Right lobe of liver (tissue), 6 donors: ENCODE measurements around the gene NLGN1. TPM values are rescaled to one million over a fixed set of nuclear protein-coding genes. Genes with fewer than 3 reads are reported as not detected.

ENCODE experiments used
- ATAC-seq, 4 donors: fragments of 200-7000 bp; cut with Tn5 transposase; one replicate each; pipeline ENCODE4 v1.9.1; 2020; ENCODE audit warnings: mild to moderate bottlenecking in 4 of 4, moderate library complexity in 4 of 4
- DNase-seq, 3 donors: peaks; one replicate each; pipeline ENCODE4 v3.0.0-alpha.2; 2020
- H3K27ac ChIP-seq, 3 donors: fragments of 200-600 bp; one replicate each; pipeline ENCODE4 v1.8.0; 2022
- H3K27me3 ChIP-seq, 2 donors: fragments of 200-600 bp; one replicate each; pipeline ENCODE4 v1.8.0; 2022
- H3K36me3 ChIP-seq, 4 donors: fragments of 200-600 bp; sonication (generic) in 1 of 4; one replicate each; pipeline versions ENCODE4 v1.5.1 to v1.8.0; 2017 to 2022; ENCODE audit warnings: control low read depth in 1 of 4
- H3K4me1 ChIP-seq, 4 donors: fragments of 200-600 bp; sonication (generic) in 1 of 4; one replicate each; pipeline versions ENCODE4 v1.5.1 to v1.8.0; 2017 to 2022; ENCODE audit warnings: control low read depth in 1 of 4
- H3K4me3 ChIP-seq, 3 donors: fragments of 200-600 bp; one replicate each; pipeline ENCODE4 v1.8.0; 2022
- H3K9me3 ChIP-seq, 4 donors: fragments of 200-600 bp; sonication (generic) in 1 of 4; one replicate each; pipeline versions ENCODE4 v1.5.1 to v1.8.0; 2017 to 2022; ENCODE audit warnings: control low read depth in 1 of 4
- POLR2A ChIP-seq: fragments of 450-650 bp; IDR thresholded peaks from one replicate; pipeline ENCODE4 v1.6.1; 2017; ENCODE audit warnings: antibody characterized with exemption, mild to moderate bottlenecking
- WGBS: methylation state at CpG from one replicate; pipeline ENCODE4 v1.1.6; 2018; ENCODE audit warnings: low coverage, low lambda C conversion rate; ENCODE audit not compliant: insufficient coverage; ENCODE audit errors: missing lambda C conversion rate; 5-methylcytosine and 5-hydroxymethylcytosine counted together
- intact Hi-C, 2 donors: fragments of 100-400 bp; cut with DNase I; formaldehyde crosslinking; loops; one replicate each; pipeline versions ENCODE4 v1.11.2 to v1.14.1; 2022
- total RNA-seq, 6 experiments: library from RNA; depleted of rRNA in 2 of 6; stranded (reverse); fragments of >200 nt in 2 of 6; fragmentation: NEBNext Ultra II Directional in 3 of 6; extraction: Animal tissue kit (Norgen Biotek cat#: 25700) in 3 of 6; gene quantifications; one replicate each; pipeline versions ENCODE4 v1.1.0 to v1.2.4, GENCODE V29; 2016 to 2023
- TF ChIP-seq, protein P1 (sequence below), 4 donors: fragments of 200-600 bp in 3 of 4; fragments of 450-650 bp in 1 of 4; IDR thresholded peaks; one replicate each; pipeline versions ENCODE4 v1.5.1 to v1.8.0; 2016 to 2022; ENCODE audit warnings: antibody characterized with exemption in 4 of 4, mild to moderate bottlenecking in 2 of 4
- donor health status: DM: no; HTN: yes; CAD: no.
- donor health status: DM: no; HTN: no; CAD: no.
- donor health status: DM: no; HTN: no; CAD: no.
- donor health status: DM: no; HTN: yes; CAD: no.
- donor health status: DM: no; HTN: yes; CAD: no.

The NLGN1 gene
- total RNA-seq, 6 experiments from 2014 or later: 0.02 to 0.12 TPM; not detected in 4

DNA sequence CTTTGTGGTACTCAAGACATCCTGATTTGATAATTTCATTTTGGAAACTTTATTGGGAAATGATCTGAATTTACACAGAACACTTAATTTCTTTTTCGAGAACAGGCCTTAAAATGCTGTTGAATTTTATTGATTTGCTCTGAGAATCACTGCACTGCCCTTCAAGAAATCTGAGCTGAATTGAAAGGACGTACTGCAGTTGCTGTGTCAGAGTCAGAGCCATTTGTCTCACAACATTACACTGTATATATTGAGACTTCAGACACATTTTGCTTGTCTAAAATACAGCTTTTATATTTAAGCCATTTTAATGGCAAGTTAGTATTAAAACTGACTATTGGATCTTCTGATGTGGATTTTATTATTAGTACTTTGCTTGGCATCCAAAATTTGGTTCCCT is 504.1 kb downstream of the NLGN1 start:
- Histone ChIP-seq H3K36me3 (no peaks in the 10 kb centered on the region), H3K27ac (no peak overlapping the region), H3K9me3 (no peaks in the 10 kb centered on the region), H3K4me3 (no peak overlapping the region), H3K27me3 (no peaks in the 10 kb centered on the region), H3K4me1 (no peaks in the 10 kb centered on the region)
- intact Hi-C loops: no loop called here
- 28% methylated on average over 2 of the region's 2 CpGs for WGBS
- no peak for DNase-seq
- ATAC-seq: no peak
- no peak for TF ChIP-seq POLR2A
- TF ChIP-seq, protein P1, sequence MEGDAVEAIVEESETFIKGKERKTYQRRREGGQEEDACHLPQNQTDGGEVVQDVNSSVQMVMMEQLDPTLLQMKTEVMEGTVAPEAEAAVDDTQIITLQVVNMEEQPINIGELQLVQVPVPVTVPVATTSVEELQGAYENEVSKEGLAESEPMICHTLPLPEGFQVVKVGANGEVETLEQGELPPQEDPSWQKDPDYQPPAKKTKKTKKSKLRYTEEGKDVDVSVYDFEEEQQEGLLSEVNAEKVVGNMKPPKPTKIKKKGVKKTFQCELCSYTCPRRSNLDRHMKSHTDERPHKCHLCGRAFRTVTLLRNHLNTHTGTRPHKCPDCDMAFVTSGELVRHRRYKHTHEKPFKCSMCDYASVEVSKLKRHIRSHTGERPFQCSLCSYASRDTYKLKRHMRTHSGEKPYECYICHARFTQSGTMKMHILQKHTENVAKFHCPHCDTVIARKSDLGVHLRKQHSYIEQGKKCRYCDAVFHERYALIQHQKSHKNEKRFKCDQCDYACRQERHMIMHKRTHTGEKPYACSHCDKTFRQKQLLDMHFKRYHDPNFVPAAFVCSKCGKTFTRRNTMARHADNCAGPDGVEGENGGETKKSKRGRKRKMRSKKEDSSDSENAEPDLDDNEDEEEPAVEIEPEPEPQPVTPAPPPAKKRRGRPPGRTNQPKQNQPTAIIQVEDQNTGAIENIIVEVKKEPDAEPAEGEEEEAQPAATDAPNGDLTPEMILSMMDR (IDR thresholded peaks at IDR 0.05): no peak

- 85% methylated on average over 1 of the region's 1 CpG for WGBS
- Histone ChIP-seq H3K9me3 (no peaks in the 10 kb centered on the region), H3K27ac (no peak overlapping the region), H3K4me3 (no peak overlapping the region), H3K4me1 (no peaks in the 10 kb centered on the region), H3K27me3 (no peaks in the 10 kb centered on the region), H3K36me3 (no peaks in the 10 kb centered on the region)
- ATAC-seq (no peak), DNase-seq (no peak)
- TF ChIP-seq, protein P1 (IDR thresholded peaks at IDR 0.05): no peak
- no peak for TF ChIP-seq POLR2A
- intact Hi-C loops: no loop called here
Observed at GRCh38 chr3:173902401-173902800, 504.9 kb downstream of the NLGN1 start.

DNA sequence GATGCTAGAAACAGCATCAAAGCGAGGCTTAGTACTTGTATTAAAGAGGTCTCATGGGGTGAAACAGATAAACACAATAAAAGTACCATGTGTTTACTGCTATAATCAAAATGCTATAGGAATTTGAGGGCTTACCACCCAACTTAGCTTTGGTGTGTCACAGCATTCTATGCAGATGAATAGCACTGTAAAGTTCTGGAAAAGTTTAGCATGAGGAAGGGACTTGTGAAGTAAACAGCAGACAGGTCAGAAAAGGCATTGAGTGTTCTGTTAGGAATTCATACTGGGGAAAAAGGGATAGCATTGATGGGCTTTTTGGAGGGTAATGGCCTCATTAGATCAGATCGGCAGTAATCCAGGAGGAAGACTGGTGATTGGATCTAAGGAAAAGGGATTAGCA is 505.3 kb downstream of the NLGN1 start:
- WGBS: 39% methylated on average over 2 of the region's 2 CpGs
- no peak for ATAC-seq
- intact Hi-C loops: no loop called here
- Histone ChIP-seq H3K27me3 (no peaks in the 10 kb centered on the region), H3K9me3 (no peaks in the 10 kb centered on the region), H3K4me1 (no peaks in the 10 kb centered on the region), H3K4me3 (no peak overlapping the region), H3K36me3 (no peaks in the 10 kb centered on the region), H3K27ac (no peak overlapping the region)
- DNase-seq: no peak
- TF ChIP-seq, protein P1 (IDR thresholded peaks at IDR 0.05): no peak
- TF ChIP-seq POLR2A: no peak

DNA sequence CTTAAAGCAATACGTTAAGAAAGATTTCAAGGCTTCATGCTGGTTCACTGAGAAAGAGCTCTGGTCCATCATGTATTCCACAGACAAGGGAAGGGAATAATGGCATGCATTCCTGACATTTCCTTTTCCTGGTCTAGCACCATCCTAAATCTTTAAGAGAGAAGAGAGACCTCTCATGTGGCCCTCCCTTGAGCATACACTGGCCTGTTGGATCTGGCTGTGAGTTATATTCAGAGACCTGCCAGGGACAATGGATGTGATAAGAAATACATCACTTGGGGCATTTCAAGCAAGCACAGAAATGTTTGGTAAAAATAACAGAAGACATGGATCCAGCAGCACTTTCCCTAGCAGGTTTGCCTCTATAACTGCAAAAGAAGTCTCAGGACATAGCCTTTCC is 507.8 kb downstream of the NLGN1 start:
- Histone ChIP-seq H3K36me3 (no peaks in the 10 kb centered on the region), H3K9me3 (no peaks in the 10 kb centered on the region), H3K27ac (no peak overlapping the region), H3K4me1 (no peaks in the 10 kb centered on the region), H3K4me3 (no peak overlapping the region), H3K27me3 (no peaks in the 10 kb centered on the region)
- 40% methylated on average over 1 of the region's 1 CpG for WGBS
- ATAC-seq: no peak
- intact Hi-C loops: no loop called here
- no peak for DNase-seq
- no peak for TF ChIP-seq POLR2A

DNA sequence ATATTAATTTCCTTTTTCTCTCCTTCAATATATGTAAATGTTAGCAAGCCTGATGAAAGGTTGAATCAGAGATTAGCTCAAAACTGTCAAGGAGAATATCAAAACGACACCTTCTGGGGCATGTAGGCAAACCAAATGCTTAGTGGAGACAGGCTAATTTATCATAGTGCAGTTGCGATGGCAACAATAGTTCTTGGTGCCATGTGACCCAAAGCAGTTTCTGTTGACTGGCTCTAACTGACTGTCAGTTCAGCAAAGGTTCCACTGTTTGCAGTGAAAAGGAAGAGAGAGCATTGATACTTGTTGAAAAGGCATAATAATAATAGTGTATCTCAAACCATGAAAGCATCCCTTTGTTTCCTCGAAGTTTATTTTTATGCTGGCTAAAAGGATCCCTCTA is 513.9 kb downstream of the NLGN1 start:
- Histone ChIP-seq H3K27ac (no peak overlapping the region), H3K4me3 (no peak overlapping the region), H3K9me3 (no peaks in the 10 kb centered on the region), H3K4me1 (no peaks in the 10 kb centered on the region), H3K36me3 (no peaks in the 10 kb centered on the region), H3K27me3 (no peaks in the 10 kb centered on the region)
- intact Hi-C loops: no loop called here
- DNase-seq: no peak
- 27% methylated on average over 3 of the region's 3 CpGs for WGBS
- TF ChIP-seq, protein P1 (IDR thresholded peaks at IDR 0.05): no peak
- TF ChIP-seq POLR2A: no peak
- no peak for ATAC-seq
